RWPE2 (cell line): Measurements from ENCODE around the gene TSHZ2.

Experiments
- ATAC-seq: fragments of 200-7000 bp; cut with Tn5 transposase; 3 replicates; pipeline ENCODE4 v1.9.1; 2021; ENCODE audit warnings: low read depth
- DNase-seq: peaks from one replicate; pipeline ENCODE4 v3.0.0-alpha.2; 2020; ENCODE audit warnings: low spot score
- H3K27ac ChIP-seq: fragments of 450-650 bp; 2 replicates; pipeline ENCODE4 v1.5.1; 2017; ENCODE audit warnings: mild to moderate bottlenecking; ENCODE audit not compliant: poor library complexity, severe bottlenecking
- H3K27me3 ChIP-seq: fragments of 250-450 bp; sonication (Bioruptor Pico); 2 replicates; pipeline ENCODE4 v1.5.1; 2021; ENCODE audit warnings: mild to moderate bottlenecking, moderate library complexity; ENCODE audit not compliant: insufficient read depth, poor library complexity, severe bottlenecking
- H3K36me3 ChIP-seq: fragments of 250-450 bp; sonication (Bioruptor Pico); 2 replicates; pipeline ENCODE4 v1.5.1; 2020; ENCODE audit warnings: low read depth, mild to moderate bottlenecking, moderate library complexity
- H3K4me1 ChIP-seq: fragments of 250-450 bp; sonication (Bioruptor Pico); 2 replicates; pipeline ENCODE4 v1.5.1; 2021; ENCODE audit warnings: mild to moderate bottlenecking, moderate library complexity; ENCODE audit not compliant: insufficient read depth, poor library complexity, severe bottlenecking
- H3K4me3 ChIP-seq: fragments of 250-450 bp; sonication (Bioruptor Pico); 2 replicates; pipeline ENCODE4 v1.5.1; 2021; ENCODE audit warnings: mild to moderate bottlenecking, moderate library complexity; ENCODE audit not compliant: severe bottlenecking
- H3K9me3 ChIP-seq: fragments of 250-450 bp; sonication (Bioruptor Pico); 2 replicates; pipeline ENCODE4 v1.5.1; 2021; ENCODE audit warnings: mild to moderate bottlenecking, moderate library complexity; ENCODE audit not compliant: severe bottlenecking
- CTCF ChIP-seq: fragments of 450-650 bp; IDR thresholded peaks from one replicate; pipeline ENCODE4 v1.5.1; 2017; ENCODE audit warnings: mild to moderate bottlenecking, moderate library complexity; ENCODE audit not compliant: poor library complexity, severe bottlenecking

Gene TSHZ2

GRCh38 chr20:53402233-53403005, 430.3 kb downstream of the TSHZ2 start:
- H3K9me3 ChIP-seq: no peaks in the 10 kb centered on the region
- ATAC-seq (no peak), DNase-seq (no peak)
- H3K27ac ChIP-seq: no peak overlapping the region
- H3K36me3 ChIP-seq: no peaks in the 10 kb centered on the region
- H3K27me3 ChIP-seq: peaks cover 3% of the 10 kb centered on the region
- no peak for TF ChIP-seq CTCF
- H3K4me1 ChIP-seq: no peaks in the 10 kb centered on the region
- no peak overlapping the region for H3K4me3 ChIP-seq

GRCh38 chr20:53403029-53403428, 430.9 kb downstream of the TSHZ2 start:
- peaks cover 3% of the 10 kb centered on the region for H3K27me3 ChIP-seq
- no peaks in the 10 kb centered on the region for H3K9me3 ChIP-seq
- no peaks in the 10 kb centered on the region for H3K4me1 ChIP-seq
- DNase-seq (no peak), ATAC-seq (no peak)
- no peak overlapping the region for H3K4me3 ChIP-seq
- H3K36me3 ChIP-seq: no peaks in the 10 kb centered on the region
- no peak overlapping the region for H3K27ac ChIP-seq
- no peak for TF ChIP-seq CTCF

GRCh38 chr20:53405139-53405538, 433.0 kb downstream of the TSHZ2 start:
- H3K4me3 ChIP-seq: no peak overlapping the region
- no peak overlapping the region for H3K27ac ChIP-seq
- H3K4me1 ChIP-seq: no peaks in the 10 kb centered on the region
- no peak for TF ChIP-seq CTCF
- ATAC-seq (no peak), DNase-seq (no peak)
- H3K36me3 ChIP-seq: no peaks in the 10 kb centered on the region
- H3K27me3 ChIP-seq: no peaks in the 10 kb centered on the region
- no peaks in the 10 kb centered on the region for H3K9me3 ChIP-seq

GRCh38 chr20:53406580-53406979, 434.4 kb downstream of the TSHZ2 start:
- Histone ChIP-seq H3K4me1 (no peaks in the 10 kb centered on the region), H3K36me3 (no peaks in the 10 kb centered on the region), H3K27me3 (no peaks in the 10 kb centered on the region), H3K9me3 (no peaks in the 10 kb centered on the region), H3K27ac (no peak overlapping the region), H3K4me3 (no peak overlapping the region)
- no peak for TF ChIP-seq CTCF
- DNase-seq: no peak
- no peak for ATAC-seq
